HUES64 (cell line): ENCODE measurements around the gene DDC.

Experiments
- H3K27ac ChIP-seq: 2 replicates; pipeline ENCODE4 v1.7.0; 2013; ENCODE audit warnings: low read depth, low read length, inconsistent platforms
- H3K27me3 ChIP-seq: 2 replicates; pipeline ENCODE4 v1.6.1; 2013; ENCODE audit warnings: mild to moderate bottlenecking, low read length; ENCODE audit not compliant: insufficient read depth
- H3K36me3 ChIP-seq: 2 replicates; pipeline ENCODE4 v1.6.1; 2013; ENCODE audit warnings: mild to moderate bottlenecking, low read length; ENCODE audit not compliant: insufficient read depth
- H3K4me1 ChIP-seq: 2 replicates; pipeline ENCODE4 v1.6.1; 2013; ENCODE audit warnings: mild to moderate bottlenecking, low read length, moderate library complexity; ENCODE audit not compliant: insufficient read depth
- H3K4me3 ChIP-seq: 2 replicates; pipeline ENCODE4 v1.5.1; 2013; ENCODE audit warnings: mild to moderate bottlenecking, low read length, moderate library complexity
- H3K9ac ChIP-seq: 2 replicates; pipeline ENCODE4 v1.6.1; 2013; ENCODE audit warnings: mild to moderate bottlenecking, low read depth, low read length
- H3K9me3 ChIP-seq: 2 replicates; pipeline ENCODE4 v1.6.1; 2013; ENCODE audit warnings: low read depth, low read length; ENCODE audit not compliant: insufficient read depth
- WGBS: fragments of 150-250, 120-280 bp; methylation state at CpG from one replicate; pipeline ENCODE4 v1.1.7; 2013; ENCODE audit warnings: missing lambda C conversion rate; 5-methylcytosine and 5-hydroxymethylcytosine counted together

Gene DDC

DNA sequence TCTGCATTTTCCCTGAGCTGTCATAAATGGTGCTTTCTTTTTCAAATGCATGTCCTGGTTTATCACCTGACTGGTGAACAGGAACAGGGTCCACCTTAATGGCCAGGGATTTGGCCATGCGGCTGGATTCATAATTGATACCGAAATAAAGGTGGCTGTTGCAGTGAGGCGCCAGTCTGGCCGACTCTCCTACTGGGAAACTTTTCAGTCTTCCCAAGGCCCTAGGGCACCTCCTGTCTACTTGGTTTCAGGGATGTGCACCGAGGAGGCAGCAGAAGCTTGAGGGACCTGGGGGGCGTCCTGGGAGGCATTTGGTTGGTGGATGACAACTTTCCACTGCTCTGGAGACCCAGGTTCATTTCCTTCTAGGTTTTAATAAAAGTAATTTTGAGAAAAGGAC, 68.6 kb downstream of the DDC start:
- Histone ChIP-seq H3K4me3 (no peak overlapping the region), H3K4me1 (no peaks in the 10 kb centered on the region), H3K27ac (no peak overlapping the region), H3K9me3 (no peaks in the 10 kb centered on the region), H3K9ac (no peak overlapping the region), H3K27me3 (no peaks in the 10 kb centered on the region), H3K36me3 (no peaks in the 10 kb centered on the region)
- 90% methylated on average over 6 of the region's 6 CpGs for WGBS

DNA sequence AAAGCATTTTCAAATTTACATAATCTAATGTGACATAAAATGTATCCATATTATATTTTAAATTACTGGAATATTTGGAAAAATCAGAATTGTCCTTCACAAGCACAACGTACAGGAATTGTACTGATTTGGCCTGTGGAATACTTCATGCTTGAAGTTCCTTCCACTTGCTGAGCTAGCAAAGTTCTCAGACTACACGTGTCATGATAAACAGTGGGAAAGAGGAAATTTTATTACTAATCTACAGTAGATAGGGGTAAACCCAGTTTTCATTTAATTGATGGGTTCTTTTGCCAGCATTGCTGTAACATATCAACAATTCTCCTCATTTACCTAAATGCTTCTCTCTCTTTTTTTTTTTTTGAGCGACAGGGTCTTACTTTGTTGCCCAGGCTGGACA, 69.5 kb downstream of the DDC start:
- H3K36me3 ChIP-seq = no peaks in the 10 kb centered on the region
- no peak overlapping the region for H3K4me3 ChIP-seq
- no peaks in the 10 kb centered on the region for H3K9me3 ChIP-seq
- H3K27me3 ChIP-seq = no peaks in the 10 kb centered on the region
- WGBS = 89% methylated on average over 2 of the region's 3 CpGs
- no peak overlapping the region for H3K27ac ChIP-seq
- no peaks in the 10 kb centered on the region for H3K4me1 ChIP-seq
- no peak overlapping the region for H3K9ac ChIP-seq

DNA sequence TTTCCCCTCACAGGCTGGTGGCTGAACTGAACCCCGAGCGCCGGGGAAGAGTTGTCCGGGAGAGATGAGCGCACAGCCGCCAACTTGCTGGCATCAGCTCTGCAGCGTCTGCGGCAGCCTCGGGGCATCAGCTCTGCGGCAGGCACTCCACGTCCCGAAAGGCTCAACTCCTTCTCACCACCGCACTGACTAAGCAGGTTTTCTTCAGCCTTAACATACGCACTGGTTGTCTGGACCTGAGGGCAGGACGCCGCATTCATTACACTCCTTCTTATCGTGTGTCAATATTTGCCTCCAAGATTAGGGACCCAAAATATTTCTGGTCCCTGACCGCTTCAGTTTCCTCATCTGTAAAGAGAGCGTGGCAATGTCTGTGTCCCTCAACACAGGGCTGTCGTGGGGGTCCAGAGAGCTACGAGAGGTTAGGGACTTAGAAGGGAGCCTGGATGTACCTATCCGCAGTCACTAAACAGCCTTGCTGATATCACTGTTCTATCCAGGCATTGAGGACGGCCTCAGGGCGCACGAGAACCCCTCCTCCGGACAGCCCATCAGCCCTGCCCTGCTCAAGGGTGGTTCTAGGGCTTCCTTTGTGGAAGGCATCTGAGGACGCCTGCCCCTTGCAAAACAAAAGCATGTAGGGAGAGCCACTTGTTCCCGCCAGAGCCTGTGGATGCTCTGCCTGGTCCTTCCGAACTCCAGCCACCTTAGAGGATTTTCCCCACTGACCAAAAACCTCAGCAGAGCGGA, 72.3 kb downstream of the DDC start:
- WGBS = 92% methylated on average over 30 of the region's 30 CpGs
- no peak overlapping the region for H3K27ac ChIP-seq

DNA sequence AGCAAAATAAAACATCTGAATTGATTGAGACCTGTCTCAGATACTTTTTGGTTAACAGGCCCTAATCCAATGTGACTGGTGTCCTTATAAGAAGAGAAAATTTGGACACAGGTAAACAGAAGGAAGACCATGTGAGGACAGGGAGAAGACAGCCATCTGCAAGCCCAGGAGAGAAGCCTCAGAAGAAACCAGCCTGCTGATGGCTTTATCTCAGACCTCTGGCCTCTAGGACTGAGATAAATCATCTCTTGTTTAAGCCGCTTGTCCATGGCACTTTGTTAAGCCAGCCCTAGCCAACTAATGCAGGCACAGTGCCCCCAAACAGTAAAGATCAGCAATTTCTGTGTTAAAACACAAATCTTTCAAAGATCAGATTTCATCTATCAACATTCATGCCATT, 73.3 kb downstream of the DDC start:
- Histone ChIP-seq H3K9ac (no peak overlapping the region), H3K36me3 (no peaks in the 10 kb centered on the region), H3K27me3 (no peaks in the 10 kb centered on the region), H3K9me3 (peaks cover 26% of the 10 kb centered on the region), H3K4me1 (no peaks in the 10 kb centered on the region), H3K4me3 (no peak overlapping the region), H3K27ac (no peak overlapping the region)
- WGBS = 97% methylated on average over 1 of the region's 1 CpG

More for the DNA sequence above, 72.3 kb downstream of the DDC start:
- Histone ChIP-seq H3K9me3 (peaks cover 17% of the 10 kb centered on the region), H3K36me3 (no peaks in the 10 kb centered on the region), H3K4me1 (no peaks in the 10 kb centered on the region), H3K27me3 (no peaks in the 10 kb centered on the region), H3K9ac (no peak overlapping the region), H3K4me3 (no peak overlapping the region)

DNA sequence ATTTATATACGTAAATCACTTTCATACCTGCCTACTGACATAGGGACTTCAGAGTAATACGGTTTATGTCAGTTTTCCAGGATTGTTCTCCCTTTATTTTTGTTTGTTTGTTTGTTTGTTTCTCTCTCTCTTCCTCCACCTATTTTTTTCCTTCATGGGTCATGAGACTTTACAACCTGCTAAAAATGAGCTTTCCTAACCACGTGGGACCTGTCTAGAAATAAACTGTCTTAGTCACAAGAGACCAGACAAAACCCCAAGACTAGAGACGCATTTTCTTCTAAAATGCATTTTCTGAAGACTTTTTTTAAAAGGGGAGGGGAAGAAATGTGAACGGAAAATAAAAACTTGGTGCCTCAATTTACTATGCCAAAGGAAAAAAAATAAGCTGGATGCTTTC, 74.0 kb downstream of the DDC start:
- Histone ChIP-seq H3K9ac (no peak overlapping the region), H3K4me3 (no peak overlapping the region), H3K27ac (no peak overlapping the region), H3K4me1 (no peaks in the 10 kb centered on the region), H3K9me3 (peaks cover 26% of the 10 kb centered on the region), H3K27me3 (no peaks in the 10 kb centered on the region), H3K36me3 (no peaks in the 10 kb centered on the region)
- 97% methylated on average over 4 of the region's 5 CpGs for WGBS

DNA sequence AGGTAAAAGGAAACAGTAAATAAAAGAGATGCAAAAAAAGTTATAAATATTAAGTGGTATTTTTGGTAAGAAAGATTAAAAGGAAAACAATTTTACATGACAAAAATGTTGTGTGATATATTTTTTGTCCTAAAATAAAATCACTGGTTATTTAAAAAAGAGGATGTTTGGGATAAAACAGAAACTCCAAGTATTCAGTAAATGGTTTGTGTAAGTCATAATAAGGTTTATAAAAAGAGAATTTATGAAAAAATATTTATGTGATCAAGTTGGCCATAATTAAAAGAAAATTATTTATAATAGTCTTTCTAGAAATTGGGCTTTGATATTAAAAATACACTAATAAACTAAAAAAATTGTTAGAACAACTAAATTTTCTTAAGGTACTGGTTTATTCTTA, 76.8 kb downstream of the DDC start:
- Histone ChIP-seq H3K9me3 (peaks cover 26% of the 10 kb centered on the region), H3K4me3 (no peak overlapping the region), H3K4me1 (no peaks in the 10 kb centered on the region), H3K27ac (no peak overlapping the region), H3K36me3 (no peaks in the 10 kb centered on the region), H3K27me3 (no peaks in the 10 kb centered on the region), H3K9ac (no peak overlapping the region)

DNA sequence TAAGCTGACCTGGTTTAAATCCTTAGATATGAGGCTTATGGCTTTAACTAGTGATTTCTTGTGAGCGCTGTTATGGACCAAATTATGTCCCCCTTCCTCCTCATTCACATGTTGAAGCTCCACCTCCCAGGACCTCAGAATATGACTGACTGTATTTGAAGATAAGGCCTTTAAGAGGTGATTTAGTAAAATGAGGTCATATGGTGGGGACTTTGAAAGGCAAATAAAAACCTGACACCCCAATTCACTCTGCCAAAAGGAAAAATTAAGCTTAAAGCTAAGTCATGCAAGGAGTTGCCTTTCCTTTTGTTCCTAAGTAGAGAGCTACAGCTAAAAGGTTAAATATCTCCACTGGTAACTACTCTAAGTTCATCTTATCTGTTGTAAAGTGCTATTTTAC, 78.7 kb downstream of the DDC start:
- no peak overlapping the region for H3K4me3 ChIP-seq
- WGBS = no CpG with 5 or more reads among the region's 1 CpG
- no peak overlapping the region for H3K27ac ChIP-seq
- H3K4me1 ChIP-seq = no peaks in the 10 kb centered on the region
- H3K9me3 ChIP-seq = peaks cover 26% of the 10 kb centered on the region
- no peaks in the 10 kb centered on the region for H3K36me3 ChIP-seq
- no peaks in the 10 kb centered on the region for H3K27me3 ChIP-seq
- H3K9ac ChIP-seq = no peak overlapping the region

DNA sequence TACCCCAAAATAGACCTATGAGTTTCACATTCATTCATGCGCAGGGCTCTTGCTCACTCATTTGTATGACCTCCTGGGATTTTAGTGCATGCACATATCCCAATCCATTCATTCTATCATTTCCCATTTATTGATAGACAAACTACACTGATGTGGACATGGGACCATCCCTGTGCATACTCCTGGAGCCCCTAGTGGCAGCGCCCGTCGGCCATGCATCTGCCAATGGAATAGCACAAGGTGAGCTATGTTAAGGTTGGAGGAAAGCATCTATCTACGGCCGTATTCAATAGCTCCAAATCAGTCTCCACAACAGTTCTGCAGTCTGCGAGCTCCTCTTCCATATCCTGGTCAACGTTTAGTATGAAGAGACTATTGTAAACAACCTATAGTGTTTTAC, 83.3 kb downstream of the DDC start:
- Histone ChIP-seq H3K36me3 (no peaks in the 10 kb centered on the region), H3K27me3 (no peaks in the 10 kb centered on the region), H3K27ac (no peak overlapping the region), H3K9ac (no peak overlapping the region), H3K9me3 (no peaks in the 10 kb centered on the region), H3K4me3 (no peak overlapping the region), H3K4me1 (no peaks in the 10 kb centered on the region)
- 86% methylated on average over 6 of the region's 8 CpGs for WGBS

DNA sequence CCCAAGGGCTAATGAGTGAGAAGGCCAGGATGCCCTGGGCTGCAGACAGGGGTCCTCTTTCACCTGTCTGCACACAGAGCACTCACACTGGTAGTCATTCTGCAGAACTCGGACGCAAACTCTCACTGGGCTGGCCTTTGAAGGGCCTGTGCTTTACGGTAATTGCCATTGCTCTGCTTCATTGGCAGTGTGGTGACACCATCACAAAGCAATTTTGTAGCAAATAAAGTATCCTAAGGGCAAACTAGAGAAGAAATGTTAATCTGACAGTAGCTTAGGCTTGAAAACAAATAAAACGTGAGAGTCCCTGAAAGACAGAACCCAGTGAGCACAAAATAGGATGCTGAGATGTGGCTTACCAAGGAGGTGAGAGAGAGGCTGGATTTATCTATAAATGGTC, 84.4 kb downstream of the DDC start:
- Histone ChIP-seq H3K4me1 (no peaks in the 10 kb centered on the region), H3K4me3 (no peak overlapping the region), H3K27me3 (no peaks in the 10 kb centered on the region), H3K27ac (no peak overlapping the region), H3K36me3 (no peaks in the 10 kb centered on the region), H3K9me3 (no peaks in the 10 kb centered on the region), H3K9ac (no peak overlapping the region)
- WGBS = 48% methylated on average over 4 of the region's 4 CpGs

DNA sequence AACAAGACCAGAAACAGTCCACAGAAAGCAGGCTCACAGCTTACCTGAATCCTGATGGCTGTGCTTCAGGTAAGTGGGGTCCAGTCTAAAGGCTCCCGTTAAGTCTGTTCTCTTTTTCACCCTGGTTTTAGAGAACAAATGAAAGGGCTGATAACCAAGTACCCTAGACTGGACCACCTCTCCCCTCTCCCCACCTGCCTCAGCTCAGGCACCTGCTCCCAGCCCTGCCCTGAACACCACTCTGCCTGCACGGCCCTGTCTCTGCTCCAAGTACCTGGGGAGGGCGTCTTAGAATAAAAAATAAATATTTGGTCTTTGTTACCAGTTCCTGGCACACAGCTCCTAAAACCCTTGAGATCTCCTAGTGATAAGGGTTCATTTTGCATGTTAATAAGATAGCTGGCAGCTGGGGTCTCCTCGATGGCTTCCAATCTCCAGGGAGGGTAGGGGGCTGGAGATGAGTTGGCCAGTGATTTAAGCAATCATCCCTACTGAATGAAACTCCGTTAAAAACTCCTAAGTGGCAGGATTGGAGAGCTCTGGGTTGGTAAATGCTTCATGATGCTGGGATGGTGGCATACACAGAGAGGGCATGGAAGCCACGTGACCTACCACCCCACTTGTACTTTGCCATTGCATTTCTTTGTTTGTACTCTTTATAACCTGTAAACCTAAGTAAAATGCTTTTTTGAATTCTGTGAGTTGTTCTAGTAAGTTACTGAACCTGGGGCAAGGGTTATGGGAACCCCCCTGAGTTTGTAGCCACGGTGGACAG, 85.3 kb downstream of the DDC start:
- no peaks in the 10 kb centered on the region for H3K36me3 ChIP-seq
- no peaks in the 10 kb centered on the region for H3K4me1 ChIP-seq
- WGBS = 96% methylated on average over 6 of the region's 7 CpGs
- H3K27me3 ChIP-seq = no peaks in the 10 kb centered on the region
- no peak overlapping the region for H3K27ac ChIP-seq
- H3K9ac ChIP-seq = no peak overlapping the region
- no peak overlapping the region for H3K4me3 ChIP-seq
- H3K9me3 ChIP-seq = no peaks in the 10 kb centered on the region

DNA sequence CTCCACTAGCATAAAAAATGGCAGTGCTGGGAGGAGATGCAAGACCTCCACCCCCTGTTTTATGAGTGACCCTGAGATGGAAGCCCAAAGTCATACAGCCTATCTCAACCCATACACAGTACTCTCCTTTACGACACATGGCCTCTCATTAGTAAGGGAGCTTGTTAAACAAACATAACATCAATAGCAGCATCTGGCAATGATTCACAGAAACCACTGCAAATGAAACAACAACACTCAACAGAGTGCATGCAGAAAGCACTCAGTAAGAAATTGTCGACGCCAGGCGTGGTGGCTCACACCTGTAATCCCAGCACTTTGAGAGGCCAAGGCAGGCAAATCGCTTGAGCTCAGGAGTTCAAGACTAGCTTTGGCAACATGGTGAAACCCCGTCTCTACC, 87.6 kb downstream of the DDC start:
- H3K4me1 ChIP-seq = no peaks in the 10 kb centered on the region
- H3K27me3 ChIP-seq = no peaks in the 10 kb centered on the region
- H3K4me3 ChIP-seq = no peak overlapping the region
- whole genome bisulfite sequencing = 78% methylated on average over 6 of the region's 6 CpGs
- H3K36me3 ChIP-seq = no peaks in the 10 kb centered on the region
- H3K27ac ChIP-seq = no peak overlapping the region
- H3K9me3 ChIP-seq = no peaks in the 10 kb centered on the region
- no peak overlapping the region for H3K9ac ChIP-seq
